NB4 (cell line): Measurements from ENCODE around the gene KLHL13.

Source experiments
- MAX ChIP-seq: IDR thresholded peaks from 2 replicates; pipeline ENCODE4 v1.6.1; 2011; ENCODE audit warnings: low read depth, low read length
- MYC ChIP-seq: IDR thresholded peaks from 2 replicates; pipeline ENCODE4 v1.6.1; 2011; ENCODE audit warnings: low read depth, low read length
- POLR2A ChIP-seq: IDR thresholded peaks from 2 replicates; pipeline ENCODE4 v1.6.1; 2011; ENCODE audit warnings: mild to moderate bottlenecking; ENCODE audit not compliant: insufficient read length; ENCODE audit errors: extremely low read depth
- TF ChIP-seq, protein P1 (sequence below): IDR thresholded peaks from one replicate; pipeline ENCODE4 v1.5.1; 2012; ENCODE audit warnings: low read depth, low read length

DNA sequence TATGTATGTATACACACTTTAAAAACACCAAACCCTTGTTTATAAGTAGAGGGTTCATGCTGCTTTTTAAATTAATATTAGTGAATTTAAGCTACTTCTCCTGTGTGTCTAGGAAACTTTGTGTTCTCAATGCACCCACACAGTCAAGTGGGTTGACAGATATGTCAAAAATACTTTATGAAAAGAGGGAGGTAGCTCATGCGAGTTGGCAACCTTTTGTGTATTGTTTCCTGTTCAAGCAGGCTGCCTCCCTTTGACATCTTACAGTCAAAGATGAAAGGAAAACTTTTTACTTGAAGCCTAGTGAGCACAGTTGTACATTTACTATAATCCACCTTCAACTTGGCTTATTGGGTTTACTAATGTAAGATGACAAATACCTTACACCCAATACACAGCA is 218.4 kb downstream of the KLHL13 start:
- TF ChIP-seq POLR2A, result no peak
- TF ChIP-seq, protein P1, sequence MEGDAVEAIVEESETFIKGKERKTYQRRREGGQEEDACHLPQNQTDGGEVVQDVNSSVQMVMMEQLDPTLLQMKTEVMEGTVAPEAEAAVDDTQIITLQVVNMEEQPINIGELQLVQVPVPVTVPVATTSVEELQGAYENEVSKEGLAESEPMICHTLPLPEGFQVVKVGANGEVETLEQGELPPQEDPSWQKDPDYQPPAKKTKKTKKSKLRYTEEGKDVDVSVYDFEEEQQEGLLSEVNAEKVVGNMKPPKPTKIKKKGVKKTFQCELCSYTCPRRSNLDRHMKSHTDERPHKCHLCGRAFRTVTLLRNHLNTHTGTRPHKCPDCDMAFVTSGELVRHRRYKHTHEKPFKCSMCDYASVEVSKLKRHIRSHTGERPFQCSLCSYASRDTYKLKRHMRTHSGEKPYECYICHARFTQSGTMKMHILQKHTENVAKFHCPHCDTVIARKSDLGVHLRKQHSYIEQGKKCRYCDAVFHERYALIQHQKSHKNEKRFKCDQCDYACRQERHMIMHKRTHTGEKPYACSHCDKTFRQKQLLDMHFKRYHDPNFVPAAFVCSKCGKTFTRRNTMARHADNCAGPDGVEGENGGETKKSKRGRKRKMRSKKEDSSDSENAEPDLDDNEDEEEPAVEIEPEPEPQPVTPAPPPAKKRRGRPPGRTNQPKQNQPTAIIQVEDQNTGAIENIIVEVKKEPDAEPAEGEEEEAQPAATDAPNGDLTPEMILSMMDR, result no peak
- TF ChIP-seq MAX, result no peak
- no peak for TF ChIP-seq MYC
